HG03378 (cell line): Measurements from ENCODE around the gene PRICKLE1.

ENCODE experiments used
- ATAC-seq: cut with Tn5 transposase; IDR thresholded peaks from one replicate; pipeline ENCODE4 v1.9.1; 2021; ENCODE audit warnings: mild to moderate bottlenecking, moderate library complexity; ENCODE audit not compliant: unreplicated experiment

Gene PRICKLE1

GRCh38 chr12:42496886-42497285 lies 92.7 kb downstream of the PRICKLE1 start:
- no peak for ATAC-seq

GRCh38 chr12:42495244-42495643 lies 94.3 kb downstream of the PRICKLE1 start:
- no peak for ATAC-seq

GRCh38 chr12:42492267-42492666 lies 97.3 kb downstream of the PRICKLE1 start:
- ATAC-seq = no peak

- no peak for ATAC-seq
Measured at GRCh38 chr12:42490261-42490842, 99.2 kb downstream of the PRICKLE1 start.

GRCh38 chr12:42486407-42486806 lies 103.1 kb downstream of the PRICKLE1 start:
- ATAC-seq = no peak

- ATAC-seq = no peak
Measured at GRCh38 chr12:42485823-42486222, 103.7 kb downstream of the PRICKLE1 start.

GRCh38 chr12:42484996-42485395 lies 104.5 kb downstream of the PRICKLE1 start:
- no peak for ATAC-seq

GRCh38 chr12:42483521-42483790 lies 106.1 kb downstream of the PRICKLE1 start:
- peak; percentile 10 for ATAC-seq

GRCh38 chr12:42482748-42483520 lies 106.6 kb downstream of the PRICKLE1 start:
- ATAC-seq = peak; percentile 44

- no peak for ATAC-seq
Measured at GRCh38 chr12:42482041-42482747, 107.4 kb downstream of the PRICKLE1 start.

GRCh38 chr12:42481368-42481767 lies 108.2 kb downstream of the PRICKLE1 start:
- ATAC-seq = no peak

GRCh38 chr12:42477941-42478340 lies 111.6 kb downstream of the PRICKLE1 start:
- no peak for ATAC-seq

GRCh38 chr12:42475106-42475505 lies 114.4 kb downstream of the PRICKLE1 start:
- ATAC-seq = peak; percentile 55

GRCh38 chr12:42474391-42474790 lies 115.2 kb downstream of the PRICKLE1 start:
- no peak for ATAC-seq

GRCh38 chr12:42473561-42473960 lies 116.0 kb downstream of the PRICKLE1 start:
- no peak for ATAC-seq

- no peak for ATAC-seq
Measured at GRCh38 chr12:42473130-42473529, 116.4 kb downstream of the PRICKLE1 start.

- ATAC-seq = no peak
Measured at GRCh38 chr12:42472376-42472775, 117.2 kb downstream of the PRICKLE1 start.

- peak; percentile 96 for ATAC-seq
Measured at GRCh38 chr12:42469355-42470175, 120.0 kb downstream of the PRICKLE1 start.

- peak; percentile 4 for ATAC-seq
Measured at GRCh38 chr12:42468921-42469320, 120.6 kb downstream of the PRICKLE1 start.

GRCh38 chr12:42468341-42468821 lies 121.2 kb downstream of the PRICKLE1 start:
- ATAC-seq = peak; percentile 34

- no peak for ATAC-seq
Measured at GRCh38 chr12:42463671-42464070, 125.9 kb downstream of the PRICKLE1 start.
